IMR-90 (cell line): Measurements from ENCODE around the gene TSGA10IP. TPM values are rescaled to one million over a fixed set of nuclear protein-coding genes. Genes with fewer than 3 reads are reported as not detected.

Experiments
- ATAC-seq: fragments of 200-7000 bp; cut with Tn5 transposase; 2 replicates; pipeline ENCODE4 v1.9.1; 2020; ENCODE audit warnings: low read depth, mild to moderate bottlenecking, moderate library complexity
- BruUV-seq: library from RNA; stranded (reverse); fragments of 400-500 nt; replicated peaks from 2 replicates; lab custom pipeline; 2021; lab: Mats Ljungman, UMichigan
- CTCF ChIA-PET: fragments of 300-600 bp; formaldehyde crosslinking; extraction: SDS; loops from one replicate; lab custom pipeline; 2021; ENCODE audit warnings: antibody characterized with exemption; lab: Yijun Ruan, JAX
- POLR2A ChIA-PET: fragments of 300-600 bp; sonication (Branson Sonifier 250); formaldehyde crosslinking; loops from one replicate; lab custom pipeline; 2022; ENCODE audit warnings: antibody characterized with exemption; ENCODE audit not compliant: unreplicated experiment; lab: Charles Lee
- DNase-seq: peaks from one replicate; pipeline ENCODE4 v3.0.0; 2013
- H2AFZ ChIP-seq: replicated peaks from 2 replicates; pipeline ENCODE3; 2013; ENCODE audit warnings: low read length, mild to moderate bottlenecking; ENCODE audit not compliant: poor library complexity
- H2AK5ac ChIP-seq: 2 replicates; pipeline ENCODE4 v1.6.1; 2013; ENCODE audit warnings: low read depth, low read length, inconsistent platforms
- H2AK9ac ChIP-seq: replicated peaks from 2 replicates; pipeline ENCODE3; 2013; ENCODE audit warnings: mild to moderate bottlenecking, low read depth, low read length, moderate library complexity; ENCODE audit not compliant: poor library complexity
- H2BK120ac ChIP-seq: 2 replicates; pipeline ENCODE4 v1.6.1; 2013; ENCODE audit warnings: low read depth, low read length, inconsistent platforms
- H2BK15ac ChIP-seq: 3 replicates; pipeline ENCODE4 v1.6.1; 2013; ENCODE audit warnings: low read depth, low read length, inconsistent platforms
- H2BK20ac ChIP-seq: 2 replicates; pipeline ENCODE4 v1.6.1; 2013; ENCODE audit warnings: low read depth, mild to moderate bottlenecking, inconsistent platforms, low read length, moderate library complexity
- H2BK5ac ChIP-seq: 2 replicates; pipeline ENCODE4 v1.6.1; 2013; ENCODE audit warnings: mild to moderate bottlenecking, low read depth, low read length, inconsistent platforms; ENCODE audit not compliant: poor library complexity, severe bottlenecking
- H3K14ac ChIP-seq: replicated peaks from 2 replicates; pipeline ENCODE4 v1.6.1; 2013; ENCODE audit warnings: low read depth, low read length, inconsistent platforms
- H3K18ac ChIP-seq: 2 replicates; pipeline ENCODE4 v1.6.1; 2013; ENCODE audit warnings: low read depth, low read length, control low read depth
- H3K23ac ChIP-seq: 2 replicates; pipeline ENCODE4 v1.6.1; 2013; ENCODE audit warnings: low read depth, low read length, inconsistent platforms
- H3K27ac ChIP-seq: 2 replicates; pipeline ENCODE4 v1.5.1; 2013; ENCODE audit warnings: mild to moderate bottlenecking, control low read depth, low read length; ENCODE audit not compliant: insufficient read depth
- H3K27me3 ChIP-seq: 2 replicates; pipeline ENCODE4 v1.6.1; 2013; ENCODE audit warnings: low read length; ENCODE audit not compliant: control insufficient read depth, insufficient read depth
- H3K36me3 ChIP-seq: 2 replicates; pipeline ENCODE4 v1.6.1; 2013; ENCODE audit warnings: low read length, mixed read lengths; ENCODE audit not compliant: control insufficient read depth, insufficient read depth
- H3K4ac ChIP-seq: 2 replicates; pipeline ENCODE4 v1.6.1; 2013; ENCODE audit warnings: low read depth, low read length, inconsistent platforms
- H3K4me1 ChIP-seq: 2 replicates; pipeline ENCODE4 v1.6.1; 2013; ENCODE audit warnings: low read length, mixed read lengths; ENCODE audit not compliant: control insufficient read depth, insufficient read depth
- H3K4me2 ChIP-seq: 2 replicates; pipeline ENCODE4 v1.6.1; 2013; ENCODE audit warnings: low read depth, mild to moderate bottlenecking, control low read depth, low read length, moderate library complexity
- H3K4me3 ChIP-seq: 2 replicates; pipeline ENCODE4 v1.5.1; 2013; ENCODE audit warnings: low read depth, mild to moderate bottlenecking, control low read depth, low read length, moderate library complexity; ENCODE audit not compliant: insufficient read depth
- H3K56ac ChIP-seq: 2 replicates; pipeline ENCODE4 v1.6.1; 2013; ENCODE audit warnings: low read length, inconsistent platforms; ENCODE audit not compliant: insufficient read depth; ENCODE audit errors: extremely low read depth
- H3K79me1 ChIP-seq, 2 experiments: 2 replicates each; pipeline ENCODE4 v1.6.1; 2013; ENCODE audit warnings: low read length in 2 of 2, inconsistent platforms in 1 of 2, low read depth in 1 of 2
- H3K9ac ChIP-seq: 2 replicates; pipeline ENCODE4 v1.6.1; 2013; ENCODE audit warnings: low read depth, low read length, control low read depth
- H3K9me1 ChIP-seq: 2 replicates; pipeline ENCODE4 v1.6.1; 2013; ENCODE audit warnings: low read length, inconsistent platforms; ENCODE audit not compliant: insufficient read depth
- H3K9me3 ChIP-seq: 2 replicates; pipeline ENCODE4 v1.6.1; 2013; ENCODE audit warnings: low read length; ENCODE audit not compliant: control insufficient read depth, insufficient read depth
- H4K20me1 ChIP-seq: 2 replicates; pipeline ENCODE4 v1.6.1; 2013; ENCODE audit warnings: low read length, inconsistent platforms; ENCODE audit not compliant: insufficient read depth
- H4K5ac ChIP-seq: 2 replicates; pipeline ENCODE4 v1.6.1; 2013; ENCODE audit warnings: mild to moderate bottlenecking, low read depth, low read length, control low read depth
- H4K8ac ChIP-seq, 2 experiments: 2 replicates each; pipeline ENCODE4 v1.6.1; 2013; ENCODE audit warnings: low read depth in 2 of 2, low read length in 2 of 2, control low read depth in 1 of 2, inconsistent platforms in 1 of 2
- H4K91ac ChIP-seq: 2 replicates; pipeline ENCODE4 v1.6.1; 2013; ENCODE audit warnings: low read depth, low read length, inconsistent platforms; ENCODE audit not compliant: insufficient read depth
- CEBPB ChIP-seq: IDR thresholded peaks from 2 replicates; pipeline ENCODE4 v1.6.1; 2012; ENCODE audit warnings: low read depth, low read length, improper control_type of control experiment
- MAZ ChIP-seq: IDR thresholded peaks from 2 replicates; pipeline ENCODE4 v1.6.1; 2012; ENCODE audit warnings: low read depth, mild to moderate bottlenecking, low read length, improper control_type of control experiment, moderate library complexity, borderline replicate concordance
- NFE2L2 ChIP-seq: fragments of 150-350 bp; IDR thresholded peaks from 2 replicates; pipeline ENCODE4 v1.6.1; 2016; ENCODE audit warnings: low read depth, mild to moderate bottlenecking, low read length
- POLR2A ChIP-seq: IDR thresholded peaks from 2 replicates; pipeline ENCODE4 v1.6.1; 2012; ENCODE audit warnings: mild to moderate bottlenecking, low read depth, low read length
- RCOR1 ChIP-seq: IDR thresholded peaks from 2 replicates; pipeline ENCODE4 v1.6.1; 2012; ENCODE audit warnings: mild to moderate bottlenecking, low read length, improper control_type of control experiment; ENCODE audit not compliant: insufficient replicate concordance
- USF2 ChIP-seq: fragments of 150-350 bp; IDR thresholded peaks from 2 replicates; pipeline ENCODE4 v1.6.1; 2017; ENCODE audit warnings: mild to moderate bottlenecking, antibody characterized with exemption, low read length, low read depth
- WGBS, 2 experiments: methylation state at CpG; one replicate each; pipeline versions ENCODE4 v1.1.5 to v1.1.7; 2013; ENCODE audit warnings: missing lambda C conversion rate in 2 of 2; ENCODE audit not compliant: insufficient read length in 1 of 2; ENCODE audit errors: extremely low coverage in 2 of 2; 5-methylcytosine and 5-hydroxymethylcytosine counted together
- dilution Hi-C: fragments of 300-500 bp; cut with HindIII; formaldehyde crosslinking; loops from one replicate; pipeline ENCODE4 v1.14.3; 2018; ENCODE audit warnings: low sequenced_read_pairs; ENCODE audit not compliant: unreplicated experiment
- in situ Hi-C: fragments of 300-500 bp; cut with MboI; formaldehyde crosslinking; loops from 3 replicates; pipeline ENCODE4 v1.14.3; 2019; ENCODE audit warnings: low sequenced_read_pairs, inconsistent platforms, mixed read lengths
- intact Hi-C: fragments of 100-400 bp; cut with micrococcal nuclease; formaldehyde crosslinking; loops from 2 replicates; pipeline ENCODE4 v1.10.0; 2022
- polyA plus RNA-seq, 3 experiments: library from polyadenylated mRNA; depleted of rRNA; stranded (reverse); fragments of >200 nt; gene quantifications; 2 replicates each; pipeline ENCODE4 v1.2.3, GENCODE V29; 2012; ENCODE audit warnings: low replicate concordance in 1 of 3
- total RNA-seq: library from RNA; depleted of rRNA; stranded (reverse); fragments of >200 nt; gene quantifications from 2 replicates; pipeline ENCODE4 v1.2.3, GENCODE V29; 2012

Gene TSGA10IP
- total and polyA plus RNA-seq, 2 of the 4 experiments (the other 2 are of a cell fraction) = 0.21 TPM; not detected in 1

- Histone ChIP-seq H3K4me2 (no peak overlapping the region), H2BK5ac (no peak overlapping the region), H3K56ac (no peak overlapping the region), H3K27me3 (peaks cover 13% of the 10 kb centered on the region), H3K27ac (no peak overlapping the region), H2AK5ac (no peak overlapping the region), H3K79me1 (peaks cover 10 to 12% of the 10 kb centered on the region in 2 experiments; a peak in 3 of 4 replicates), H3K9ac (no peak overlapping the region), H4K8ac (no peak overlapping the region), H3K9me3 (no peaks in the 10 kb centered on the region), H2AFZ (no peak overlapping the region), H4K5ac (no peak overlapping the region), H2BK20ac (no peak overlapping the region), H3K4me3 (no peak overlapping the region), H2BK15ac (no peak overlapping the region), H3K4me1 (no peaks in the 10 kb centered on the region; the same call in none of the 2 replicates), H4K20me1 (no peaks in the 10 kb centered on the region), H3K23ac (no peak overlapping the region), H2AK9ac (no peak overlapping the region), H2BK120ac (no peak overlapping the region), H3K18ac (no peak overlapping the region), H4K91ac (no peak overlapping the region), H3K36me3 (peaks cover 7% of the 10 kb centered on the region; the same call in 1 of the 2 replicates), H3K14ac (no peak overlapping the region), H3K9me1 (0 out of 2 replicates have a peak, but pooled peaks cover 3% of the 10 kb centered on the region), H3K4ac (no peak overlapping the region)
- WGBS, 2 experiments = no CpG with 5 or more reads among the region's 2 CpGs
- CTCF ChIA-PET = no interaction called here
- ATAC-seq (no peak), DNase-seq (no peak)
- BruUV-seq = no TSS peak
- dilution Hi-C loops = no loop called here
- no peak for TF ChIP-seq MAZ
- no peak for TF ChIP-seq USF2
- TF ChIP-seq POLR2A = no peak
- TF ChIP-seq NFE2L2 = no peak
- no peak for TF ChIP-seq RCOR1
- TF ChIP-seq CEBPB = no peak
- intact Hi-C loops = no loop called here
- POLR2A ChIA-PET = no interaction called here
- in situ Hi-C loops = no loop called here
These were observed 62.8 kb downstream of the TSGA10IP start for GRCh38 chr11:66008095-66008467.
